SK-N-MC (cell line): ENCODE measurements around the gene TRAPPC12.
"Not testable (repeated sequence)": the region's sequence is repeated elsewhere in the genome, so short reads cannot be mapped to it uniquely, and the experiment has no call there.

Experiments
- DNase-seq: peaks from one replicate; pipeline ENCODE4 v3.0.0-alpha.2; 2011; ENCODE audit warnings: low read depth, low spot score
- H3K27ac ChIP-seq: fragments of 200-600 bp; sonication (generic); 2 replicates; pipeline ENCODE4 v1.5.1; 2016; ENCODE audit warnings: mixed run types
- H3K36me3 ChIP-seq: fragments of 200-600 bp; sonication (generic); 2 replicates; pipeline ENCODE4 v1.6.1; 2017; ENCODE audit warnings: antibody characterized with exemption, low read length, mixed read lengths; ENCODE audit not compliant: insufficient read depth
- H3K4me3 ChIP-seq: fragments of 200-600 bp; sonication (generic); 2 replicates; pipeline ENCODE4 v1.5.1; 2016
- H3K9ac ChIP-seq: fragments of 200-600 bp; sonication (generic); 2 replicates; pipeline ENCODE4 v1.8.0; 2017; ENCODE audit warnings: mixed run types, mixed read lengths; ENCODE audit not compliant: insufficient read length
- H3K9me3 ChIP-seq: fragments of 200-600 bp; sonication (generic); 2 replicates; pipeline ENCODE4 v1.6.1; 2017; ENCODE audit warnings: low read depth, mild to moderate bottlenecking, antibody characterized with exemption, low read length, moderate library complexity, mixed read lengths
- EZH2 ChIP-seq: fragments of 200-600 bp; sonication (generic); IDR thresholded peaks from one replicate; pipeline ENCODE4 v1.6.1; 2017; ENCODE audit warnings: antibody characterized with exemption
- FOXP2 ChIP-seq: optimal IDR thresholded peaks from 2 replicates; pipeline ENCODE3; 2011; ENCODE audit warnings: mild to moderate bottlenecking, moderate library complexity; ENCODE audit not compliant: insufficient read depth; ENCODE audit errors: extremely low read length, control extremely low read depth
- POLR2AphosphoS5 ChIP-seq: IDR thresholded peaks from 2 replicates; pipeline ENCODE4 v1.6.1; 2012; ENCODE audit warnings: mild to moderate bottlenecking, low read depth, low read length, borderline replicate concordance

The TRAPPC12 gene

DNA sequence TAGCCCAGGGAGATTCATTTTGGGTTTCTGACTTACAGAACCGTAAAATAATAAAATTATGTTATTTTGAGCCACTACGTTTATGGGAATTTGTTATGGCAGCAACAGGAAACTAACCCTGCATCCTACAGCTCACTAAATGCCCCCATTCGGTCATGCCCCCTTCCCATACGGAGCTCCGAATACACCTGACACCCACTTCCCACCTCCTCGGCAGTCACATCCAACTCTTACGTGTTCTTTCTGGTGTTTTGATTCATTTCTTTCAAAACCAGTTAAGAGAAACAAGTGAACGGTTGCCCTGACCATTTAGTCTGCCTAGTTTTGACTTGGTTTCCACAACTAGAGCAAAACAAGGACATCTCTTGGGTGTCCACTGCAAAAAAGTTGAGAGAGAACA is 21.6 kb upstream of the TRAPPC12 start:
- no peak overlapping the region for H3K4me3 ChIP-seq

DNA sequence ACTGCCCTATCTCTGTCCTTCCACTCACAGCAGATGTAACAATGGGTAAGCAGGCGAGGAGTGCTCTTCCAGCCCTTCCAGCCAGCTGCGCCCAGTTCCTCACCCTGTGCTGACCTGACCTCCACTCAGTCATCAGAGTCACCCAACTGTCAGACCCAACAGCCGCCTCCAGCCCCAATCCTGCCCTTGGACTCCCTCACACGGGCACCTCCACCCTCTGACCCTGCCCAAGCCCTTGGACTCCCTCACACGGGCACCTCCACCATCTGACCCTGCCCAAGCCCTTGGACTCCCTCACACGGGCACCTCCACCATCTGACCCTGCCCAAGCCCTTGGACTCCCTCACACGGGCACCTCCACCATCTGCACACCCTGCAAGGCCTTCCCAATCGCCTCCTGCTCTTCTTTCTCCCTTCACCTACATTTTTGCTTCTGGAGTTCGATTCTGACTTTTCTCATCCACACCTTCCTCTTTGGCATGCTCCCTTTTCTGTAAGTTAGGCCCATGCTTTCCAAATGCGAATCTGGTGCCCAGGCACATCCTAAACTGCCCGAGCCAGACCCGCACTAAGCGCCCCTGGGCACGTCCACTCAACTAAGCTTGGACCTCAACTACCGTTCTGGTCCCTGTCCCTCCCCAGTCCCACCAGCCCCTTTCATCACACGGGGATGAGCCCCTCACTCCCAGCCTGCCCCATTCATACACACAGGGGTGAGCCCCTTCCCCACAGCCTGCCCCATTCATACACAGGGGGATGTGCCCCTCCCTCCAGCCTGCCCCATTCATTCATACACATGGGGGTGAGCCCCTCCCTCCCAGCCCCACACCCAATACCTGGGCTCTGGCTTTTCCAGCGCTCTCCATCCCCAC is 17.7 kb upstream of the TRAPPC12 start:
- Histone ChIP-seq H3K27ac (no peak overlapping the region), H3K9ac (no peak overlapping the region), H3K36me3 (no peaks in the 10 kb centered on the region), H3K4me3 (no peak overlapping the region), H3K9me3 (no peaks in the 10 kb centered on the region)
- TF ChIP-seq EZH2, result no peak
- TF ChIP-seq FOXP2, result no peak
- no peak for TF ChIP-seq POLR2AphosphoS5
- no peak for DNase-seq

More for the DNA sequence above, 21.6 kb upstream of the TRAPPC12 start:
- Histone ChIP-seq H3K36me3 (peaks cover 11% of the 10 kb centered on the region), H3K9me3 (no peaks in the 10 kb centered on the region), H3K27ac (no peak overlapping the region), H3K9ac (no peak overlapping the region)
- DNase-seq, result no peak
- TF ChIP-seq POLR2AphosphoS5 (no peak), FOXP2 (no peak), EZH2 (no peak)

DNA sequence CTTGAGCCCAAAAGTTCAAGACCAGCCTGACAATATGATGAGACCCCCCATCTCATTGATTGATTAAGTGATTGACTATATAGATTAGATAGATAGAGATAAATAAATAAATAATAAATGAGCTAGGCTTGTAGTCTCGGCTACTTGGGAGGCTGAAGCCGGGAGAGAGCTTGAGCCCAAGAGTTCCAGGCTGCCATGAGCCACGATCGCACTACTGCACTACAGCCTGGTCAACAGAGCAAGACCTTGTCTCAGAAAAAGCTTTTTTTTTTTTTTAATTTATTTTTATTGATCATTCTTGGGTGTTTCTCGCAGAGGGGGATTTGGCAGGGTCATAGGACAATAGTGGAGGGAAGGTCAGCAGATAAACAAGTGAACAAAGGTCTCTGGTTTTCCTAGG is 14.3 kb upstream of the TRAPPC12 start:
- Histone ChIP-seq H3K4me3 (no peak overlapping the region), H3K27ac (no peak overlapping the region), H3K9ac (no peak overlapping the region), H3K9me3 (no peaks in the 10 kb centered on the region), H3K36me3 (no peaks in the 10 kb centered on the region)
- DNase-seq, result no peak
- TF ChIP-seq FOXP2 (no peak), EZH2 (no peak), POLR2AphosphoS5 (no peak)

DNA sequence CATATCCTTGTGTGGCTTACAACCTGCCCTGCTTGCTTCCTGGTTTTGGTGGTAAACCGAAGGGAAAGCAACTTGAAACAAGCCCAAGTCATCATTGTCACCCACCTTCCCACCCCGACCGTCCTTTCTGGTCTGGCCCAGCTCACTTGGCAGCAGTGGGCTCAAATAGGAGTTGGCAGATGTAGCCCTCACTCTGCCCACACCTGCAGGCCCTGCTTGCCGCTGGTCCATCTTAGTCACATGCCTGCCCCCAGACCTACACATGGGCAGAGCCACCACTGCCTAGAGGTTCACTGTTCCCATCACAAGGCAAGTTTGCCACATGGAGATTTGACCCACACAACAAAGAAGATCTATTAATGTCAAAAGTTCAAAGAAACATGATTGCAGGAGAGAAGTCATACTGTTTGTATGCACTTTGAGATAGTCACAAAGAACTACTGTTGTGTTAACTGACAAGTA is 11.2 kb upstream of the TRAPPC12 start:
- TF ChIP-seq POLR2AphosphoS5 (no peak), EZH2 (no peak), FOXP2 (no peak)
- no peak overlapping the region for H3K27ac ChIP-seq
- no peaks in the 10 kb centered on the region for H3K36me3 ChIP-seq
- H3K9me3 ChIP-seq, result no peaks in the 10 kb centered on the region
- no peak for DNase-seq
- no peak overlapping the region for H3K4me3 ChIP-seq
- H3K9ac ChIP-seq, result no peak overlapping the region

DNA sequence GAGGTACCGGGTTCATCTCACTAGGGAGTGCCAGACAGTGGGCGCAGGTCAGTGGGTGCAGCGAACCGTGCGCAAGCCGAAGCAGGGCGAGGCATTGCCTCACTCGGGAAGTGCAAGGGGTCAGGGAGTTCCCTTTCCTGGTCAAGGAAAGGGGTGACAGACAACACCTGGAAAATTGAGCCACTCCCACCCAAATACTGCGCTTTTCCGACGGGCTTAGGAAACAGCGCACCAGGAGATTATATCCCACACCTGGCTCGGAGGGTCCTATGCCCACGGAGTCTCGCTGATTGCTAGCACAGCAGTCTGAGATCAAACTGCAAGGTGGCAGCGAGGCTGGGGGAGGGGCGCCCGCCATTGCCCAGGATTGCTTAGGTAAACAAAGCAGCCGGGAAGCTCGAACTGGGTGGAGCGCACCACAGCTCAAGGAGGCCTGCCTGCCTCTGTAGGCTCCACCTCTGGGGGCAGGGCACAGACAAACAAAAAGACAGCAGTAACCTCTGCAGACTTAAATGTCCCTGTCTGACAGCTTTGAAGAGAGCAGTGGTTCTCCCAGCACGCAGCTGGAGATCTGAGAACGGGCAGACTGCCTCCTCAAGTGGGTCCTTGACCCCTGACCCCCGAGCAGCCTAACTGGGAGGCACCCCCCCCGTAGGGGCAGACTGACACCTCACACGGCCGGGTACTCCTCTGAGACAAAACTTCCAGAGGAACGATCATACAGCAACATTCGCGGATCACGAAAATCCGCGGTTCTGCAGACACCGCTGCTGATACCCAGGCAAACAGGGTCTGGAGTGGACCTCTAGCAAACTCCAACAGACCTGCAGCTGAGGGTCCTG is 9.9 kb upstream of the TRAPPC12 start:
- not testable (repeated sequence) for DNase-seq

DNA sequence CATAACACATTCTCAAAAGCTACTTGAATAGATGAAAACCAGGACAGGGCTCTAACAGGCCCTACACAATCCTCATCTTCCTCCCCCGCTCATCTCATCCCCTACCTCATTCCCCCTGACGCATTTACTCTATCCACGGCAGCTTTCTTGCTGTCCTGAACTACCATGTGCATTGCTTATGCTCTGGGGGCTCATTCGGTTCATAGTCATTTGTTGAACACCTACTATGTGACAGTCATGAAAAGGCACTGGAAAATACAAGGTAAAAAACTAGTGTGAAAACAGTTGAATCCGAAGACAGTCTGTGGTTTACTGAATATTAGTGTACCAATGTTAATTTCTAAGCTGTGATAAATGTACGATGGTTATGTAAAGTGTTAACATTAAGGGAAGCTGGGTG is 2.7 kb upstream of the TRAPPC12 start:
- no peak overlapping the region for H3K27ac ChIP-seq
- peak overlapping the region; percentile 91 for H3K9ac ChIP-seq

More for the DNA sequence above, 9.9 kb upstream of the TRAPPC12 start:
- not testable (repeated sequence) for H3K4me3 ChIP-seq, H3K9ac ChIP-seq, H3K9me3 ChIP-seq, H3K36me3 ChIP-seq, H3K27ac ChIP-seq

DNA sequence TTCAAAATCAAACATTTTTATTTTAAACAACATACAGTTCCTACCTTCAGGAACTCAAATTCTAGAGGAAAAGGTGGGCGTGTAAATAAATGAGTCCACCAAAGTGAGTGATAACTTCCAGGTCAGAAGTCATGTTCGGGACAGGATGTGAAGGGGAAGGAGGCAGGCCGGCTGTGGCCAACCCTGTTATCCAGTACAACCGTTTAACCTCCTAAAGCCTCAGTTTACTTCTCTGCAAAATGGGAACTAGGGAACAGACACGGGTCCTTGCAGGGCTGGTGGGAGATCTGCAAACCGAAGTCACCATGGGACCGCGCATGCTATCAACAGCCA is 2.2 kb upstream of the TRAPPC12 start:
- TF ChIP-seq FOXP2 (no peak), POLR2AphosphoS5 (no peak), EZH2 (no peak)
- H3K9ac ChIP-seq, result peak overlapping the region; percentile 91
- peak overlapping the region; percentile 97 for H3K4me3 ChIP-seq
- H3K27ac ChIP-seq, result peak overlapping the region; percentile 64; the same call in 1 of the 2 replicates
- H3K9me3 ChIP-seq, result no peaks in the 10 kb centered on the region
- H3K36me3 ChIP-seq, result peaks cover 11% of the 10 kb centered on the region; the same call in 1 of the 2 replicates
- DNase-seq, result no peak

More for the DNA sequence above, 2.7 kb upstream of the TRAPPC12 start:
- no peaks in the 10 kb centered on the region for H3K9me3 ChIP-seq
- TF ChIP-seq EZH2, result no peak
- no peak for TF ChIP-seq FOXP2
- TF ChIP-seq POLR2AphosphoS5, result no peak
- H3K4me3 ChIP-seq, result peak overlapping the region; percentile 97
- H3K36me3 ChIP-seq, result peaks cover 9% of the 10 kb centered on the region; the same call in 1 of the 2 replicates
- no peak for DNase-seq

DNA sequence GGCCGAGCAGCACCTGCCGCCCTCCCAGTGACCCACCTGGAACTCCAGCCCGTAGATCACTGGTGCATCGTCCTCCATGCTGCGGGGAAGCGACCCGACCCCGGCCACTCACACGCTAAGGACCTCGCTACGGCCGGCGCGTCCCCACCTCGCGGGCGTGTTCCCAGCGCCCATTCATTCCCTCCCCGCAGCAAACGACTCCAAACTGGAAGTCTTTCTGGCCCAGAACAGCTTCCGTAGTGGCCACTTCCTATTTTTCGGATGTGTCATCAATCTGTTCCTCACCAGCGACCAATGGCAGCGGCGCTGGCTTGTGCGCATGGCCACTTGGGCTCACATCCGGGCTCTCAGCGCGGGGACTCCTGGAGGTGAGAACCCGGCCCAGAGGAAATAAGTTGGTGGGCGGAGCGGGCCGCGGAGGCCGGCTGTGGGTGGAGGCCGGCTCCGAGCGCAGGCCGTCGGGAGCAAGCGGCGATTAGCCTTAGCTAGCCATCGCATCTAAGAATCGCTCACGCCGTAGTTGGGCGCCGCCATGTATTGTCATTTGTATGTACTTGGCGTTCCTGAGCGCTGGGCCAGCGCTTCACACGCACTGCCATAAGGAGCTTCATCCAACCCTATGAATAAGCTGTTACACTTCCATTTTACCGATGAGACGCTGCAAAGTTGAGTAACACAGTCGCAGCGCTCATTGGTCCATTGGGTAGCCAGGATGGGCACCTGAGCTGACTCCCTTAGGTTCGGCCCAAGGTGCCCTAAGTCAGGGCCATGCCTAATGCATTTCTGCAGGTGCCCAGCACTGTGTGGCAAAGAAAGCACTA is 1.7 kb upstream of the TRAPPC12 start, which contains the start of gene EIPR1:
TSS of gene EIPR1 (minus strand) at position 207 of the 821 bp plus-strand sequence. CDS start at position 78, 129 bp downstream.
- Histone ChIP-seq H3K27ac (peak within 1 kb of the TSS; percentile 74), H3K4me3 (peak within 1 kb of the TSS; percentile 97), H3K36me3 (peaks cover 15% of the 10 kb centered on the region; the same call in 1 of the 2 replicates), H3K9ac (peak within 1 kb of the TSS; percentile 91), H3K9me3 (no peaks in the 10 kb centered on the region)
- peak; percentile 91 for DNase-seq
- TF ChIP-seq POLR2AphosphoS5 (peak; percentile 86), EZH2 (no peak), FOXP2 (no peak)
